Measurements from ENCODE around the gene TAS2R14. TPM values are rescaled to one million over a fixed set of nuclear protein-coding genes. Genes with fewer than 3 reads are reported as not detected.

The TAS2R14 gene
- total and polyA plus RNA-seq, 2 donors from 2014 or later, result 0.75 to 3.9 TPM

Other genes with a start within 250 kb of the TAS2R14 start
- gene YBX3, start 215.9 kb downstream of the TAS2R14 start, total RNA-seq, result 347 TPM
- gene YBX3, start 215.9 kb downstream of the TAS2R14 start, polyA plus RNA-seq (ENCODE audit: insufficient read depth, low read depth, low replicate concordance), result 86.9 TPM
- gene TAS2R7, start 136.6 kb downstream of the TAS2R14 start, total RNA-seq, result not detected
- gene TAS2R7, start 136.6 kb downstream of the TAS2R14 start, polyA plus RNA-seq (ENCODE audit: insufficient read depth, low read depth, low replicate concordance), result not detected
- gene TAS2R8, start 132.0 kb downstream of the TAS2R14 start, total RNA-seq, result not detected
- not detected for gene TAS2R8, start 132.0 kb downstream of the TAS2R14 start, polyA plus RNA-seq (ENCODE audit: insufficient read depth, low read depth, low replicate concordance)
- gene TAS2R9, start 129.1 kb downstream of the TAS2R14 start, total RNA-seq, result not detected
- not detected for gene TAS2R9, start 129.1 kb downstream of the TAS2R14 start, polyA plus RNA-seq (ENCODE audit: insufficient read depth, low read depth, low replicate concordance)
- gene TAS2R10, start 112.9 kb downstream of the TAS2R14 start, total RNA-seq, result 0.82 TPM
- gene TAS2R10, start 112.9 kb downstream of the TAS2R14 start, polyA plus RNA-seq (ENCODE audit: insufficient read depth, low read depth, low replicate concordance), result not detected
- 1.8 TPM for gene PRR4, start 89.8 kb downstream of the TAS2R14 start, total RNA-seq
- gene PRR4, start 89.8 kb downstream of the TAS2R14 start, polyA plus RNA-seq (ENCODE audit: insufficient read depth, low read depth, low replicate concordance), result 3.2 TPM
- 28.7 TPM for gene PRH1, start 55.0 kb downstream of the TAS2R14 start, total RNA-seq
- 3.2 TPM for gene PRH1, start 55.0 kb downstream of the TAS2R14 start, polyA plus RNA-seq (ENCODE audit: insufficient read depth, low read depth, low replicate concordance)
- 2.8 TPM for gene TAS2R13, start 29.7 kb downstream of the TAS2R14 start, total RNA-seq
- gene TAS2R13, start 29.7 kb downstream of the TAS2R14 start, polyA plus RNA-seq (ENCODE audit: insufficient read depth, low read depth, low replicate concordance), result not detected
- not detected for gene PRH2, start 10.0 kb downstream of the TAS2R14 start, total RNA-seq
- gene PRH2, start 10.0 kb downstream of the TAS2R14 start, polyA plus RNA-seq (ENCODE audit: insufficient read depth, low read depth, low replicate concordance), result not detected
- 2.0 TPM for gene TAS2R50, start 47.6 kb upstream of the TAS2R14 start, total RNA-seq
- not detected for gene TAS2R50, start 47.6 kb upstream of the TAS2R14 start, polyA plus RNA-seq (ENCODE audit: insufficient read depth, low read depth, low replicate concordance)
- gene TAS2R20, start 59.0 kb upstream of the TAS2R14 start, total RNA-seq, result 4.1 TPM
- gene TAS2R20, start 59.0 kb upstream of the TAS2R14 start, polyA plus RNA-seq (ENCODE audit: insufficient read depth, low read depth, low replicate concordance), result 0.47 TPM
- gene TAS2R19, start 83.4 kb upstream of the TAS2R14 start, total RNA-seq, result 4.6 TPM
- not detected for gene TAS2R19, start 83.4 kb upstream of the TAS2R14 start, polyA plus RNA-seq (ENCODE audit: insufficient read depth, low read depth, low replicate concordance)
- gene TAS2R31, start 92.1 kb upstream of the TAS2R14 start, total RNA-seq, result 5.9 TPM
- gene TAS2R31, start 92.1 kb upstream of the TAS2R14 start, polyA plus RNA-seq (ENCODE audit: insufficient read depth, low read depth, low replicate concordance), result not detected
- 1.6 TPM for gene TAS2R46, start 123.0 kb upstream of the TAS2R14 start, total RNA-seq
- gene TAS2R46, start 123.0 kb upstream of the TAS2R14 start, polyA plus RNA-seq (ENCODE audit: insufficient read depth, low read depth, low replicate concordance), result not detected
- 0.85 TPM for gene TAS2R43, start 153.1 kb upstream of the TAS2R14 start, total RNA-seq
- not detected for gene TAS2R43, start 153.1 kb upstream of the TAS2R14 start, polyA plus RNA-seq (ENCODE audit: insufficient read depth, low read depth, low replicate concordance)
- gene TAS2R30, start 195.4 kb upstream of the TAS2R14 start, total RNA-seq, result 4.0 TPM
- gene TAS2R30, start 195.4 kb upstream of the TAS2R14 start, polyA plus RNA-seq (ENCODE audit: insufficient read depth, low read depth, low replicate concordance), result not detected
- 9.9 TPM for gene SMIM10L1, start 231.9 kb upstream of the TAS2R14 start, total RNA-seq
- 12.5 TPM for gene SMIM10L1, start 231.9 kb upstream of the TAS2R14 start, polyA plus RNA-seq (ENCODE audit: insufficient read depth, low read depth, low replicate concordance)
- not detected for gene TAS2R42, start 247.7 kb upstream of the TAS2R14 start, total RNA-seq
- not detected for gene TAS2R42, start 247.7 kb upstream of the TAS2R14 start, polyA plus RNA-seq (ENCODE audit: insufficient read depth, low read depth, low replicate concordance)